Vagina (tissue), 2 donors: Measurements from ENCODE around the gene SAC3D1.

Source experiments
- CTCF ChIP-seq, 3 experiments: fragments of 450-650 bp in 2 of 3; fragments of 200-600 bp in 1 of 3; sonication (generic) in 1 of 3; IDR thresholded peaks; one replicate each; pipeline ENCODE4 v1.5.1; 2017 to 2019; ENCODE audit warnings: antibody characterized with exemption in 3 of 3, mild to moderate bottlenecking in 2 of 3, moderate library complexity in 2 of 3
- POLR2AphosphoS5 ChIP-seq, 2 donors: sonication (generic); formaldehyde crosslinking; IDR thresholded peaks; one replicate each; pipeline ENCODE4 v1.9.0; 2017; ENCODE audit warnings: antibody characterized with exemption in 2 of 2, mild to moderate bottlenecking in 2 of 2, low read depth in 1 of 2; ENCODE audit not compliant: insufficient read depth in 1 of 2

- TF ChIP-seq POLR2AphosphoS5 (IDR thresholded peaks at IDR 0.05; ENCODE audit: insufficient read depth in 1 of 2, low read depth in 1 of 2): no peak
- no peak for TF ChIP-seq CTCF (IDR thresholded peaks at IDR 0.05)
These were observed 4.1 kb downstream of the SAC3D1 start for GRCh38 chr11:65045061-65045460.
